Mesenchymal stem cell (in vitro differentiated cells and primary cell): ENCODE measurements around the gene ZRANB1.

Experiments used
- DNase-seq: peaks from one replicate; pipeline ENCODE4 v3.0.0-alpha.2; 2013
- H2AFZ ChIP-seq: one replicate; pipeline ENCODE4 v1.6.1; 2013; ENCODE audit warnings: low read depth, mild to moderate bottlenecking, control low read depth, inconsistent platforms, low read length, moderate library complexity
- H2AK5ac ChIP-seq: 2 replicates; pipeline ENCODE4 v1.6.1; 2013; ENCODE audit warnings: low read length, moderate library complexity, mild to moderate bottlenecking, inconsistent platforms; ENCODE audit not compliant: severe bottlenecking
- H2BK120ac ChIP-seq: one replicate; pipeline ENCODE4 v1.6.1; 2013; ENCODE audit warnings: low read depth, mild to moderate bottlenecking, inconsistent platforms, low read length, moderate library complexity
- H2BK12ac ChIP-seq, 2 experiments: one replicate each; pipeline ENCODE4 v1.6.1; 2013; ENCODE audit warnings: inconsistent platforms in 2 of 2, low read length in 2 of 2, mild to moderate bottlenecking in 2 of 2, moderate library complexity in 2 of 2, control low read depth in 1 of 2
- H2BK15ac ChIP-seq: one replicate; pipeline ENCODE4 v1.6.1; 2013; ENCODE audit warnings: mild to moderate bottlenecking, low read depth, inconsistent platforms; ENCODE audit not compliant: poor library complexity, severe bottlenecking
- H2BK5ac ChIP-seq: 2 replicates; pipeline ENCODE4 v1.6.1; 2013; ENCODE audit warnings: low read depth, mild to moderate bottlenecking, low read length, control low read depth, inconsistent platforms; ENCODE audit not compliant: poor library complexity, severe bottlenecking
- H3K14ac ChIP-seq, 2 experiments: one replicate each; pipeline ENCODE4 v1.6.1; 2013; ENCODE audit warnings: inconsistent platforms in 2 of 2, low read length in 2 of 2, control low read depth in 1 of 2, mild to moderate bottlenecking in 1 of 2, moderate library complexity in 1 of 2
- H3K18ac ChIP-seq, 2 experiments: one replicate each; pipeline ENCODE4 v1.6.1; 2013; ENCODE audit warnings: inconsistent platforms in 2 of 2, low read length in 2 of 2, control low read depth in 1 of 2, low read depth in 1 of 2, mild to moderate bottlenecking in 1 of 2
- H3K23ac ChIP-seq, 2 experiments: one replicate each; pipeline ENCODE4 v1.6.1; 2013; ENCODE audit warnings: inconsistent platforms in 2 of 2, low read length in 2 of 2, mild to moderate bottlenecking in 2 of 2, moderate library complexity in 2 of 2, control low read depth in 1 of 2
- H3K27ac ChIP-seq: 2 replicates; pipeline ENCODE4 v1.5.1; 2013; ENCODE audit warnings: mild to moderate bottlenecking, moderate library complexity, low read length, control low read depth, inconsistent platforms; ENCODE audit not compliant: poor library complexity, severe bottlenecking
- H3K27me3 ChIP-seq, 2 experiments: 2 replicates each; pipeline versions ENCODE4 v1.6.1 to v1.7.0; 2013; ENCODE audit warnings: low read length in 2 of 2, mild to moderate bottlenecking in 2 of 2, moderate library complexity in 2 of 2, control low read depth in 1 of 2, inconsistent platforms in 1 of 2; ENCODE audit not compliant: control insufficient read depth in 1 of 2, insufficient read depth in 1 of 2
- H3K36me3 ChIP-seq, 2 experiments: 2 replicates each; pipeline versions ENCODE4 v1.6.1 to v1.7.0; 2013; ENCODE audit warnings: low read length in 2 of 2, control low read depth in 1 of 2, inconsistent platforms in 1 of 2, low read depth in 1 of 2, mild to moderate bottlenecking in 1 of 2; ENCODE audit not compliant: insufficient read depth in 2 of 2, control insufficient read depth in 1 of 2
- H3K4ac ChIP-seq, 2 experiments: one replicate each; pipeline ENCODE4 v1.6.1; 2013; ENCODE audit warnings: inconsistent platforms in 2 of 2, low read length in 2 of 2, mild to moderate bottlenecking in 2 of 2, moderate library complexity in 2 of 2, control low read depth in 1 of 2, low read depth in 1 of 2
- H3K4me1 ChIP-seq: 2 replicates; pipeline ENCODE4 v1.6.1; 2013; ENCODE audit warnings: low read depth, low read length, control low read depth; ENCODE audit not compliant: control insufficient read depth, insufficient read depth
- H3K4me2 ChIP-seq: 2 replicates; pipeline ENCODE4 v1.6.1; 2013; ENCODE audit warnings: low read length, mild to moderate bottlenecking, inconsistent platforms; ENCODE audit not compliant: poor library complexity, severe bottlenecking
- H3K4me3 ChIP-seq, 2 experiments: 2 replicates each; pipeline versions ENCODE4 v1.5.1 to v1.7.0; 2013; ENCODE audit warnings: low read length in 2 of 2, mild to moderate bottlenecking in 2 of 2, control low read depth in 1 of 2, low read depth in 1 of 2; ENCODE audit not compliant: insufficient read depth in 1 of 2
- H3K79me1 ChIP-seq: replicated peaks from 2 replicates; pipeline ENCODE4 v1.6.1; 2013; ENCODE audit warnings: mild to moderate bottlenecking, control low read depth, low read length, inconsistent platforms; ENCODE audit not compliant: poor library complexity, severe bottlenecking
- H3K9ac ChIP-seq: 2 replicates; pipeline ENCODE4 v1.7.0; 2013; ENCODE audit warnings: mild to moderate bottlenecking, low read length, moderate library complexity
- H3K9me3 ChIP-seq: 2 replicates; pipeline ENCODE4 v1.7.0; 2013; ENCODE audit warnings: mild to moderate bottlenecking, low read length; ENCODE audit not compliant: control insufficient read depth
- H4K8ac ChIP-seq: one replicate; pipeline ENCODE4 v1.6.1; 2013; ENCODE audit warnings: inconsistent platforms, mild to moderate bottlenecking, low read length, moderate library complexity
- H4K91ac ChIP-seq: one replicate; pipeline ENCODE4 v1.6.1; 2013; ENCODE audit warnings: mild to moderate bottlenecking, low read length, inconsistent platforms
- WGBS: methylation state at CpG from one replicate; pipeline ENCODE4 v1.1.7; 2013; ENCODE audit warnings: mixed read lengths; 5-methylcytosine and 5-hydroxymethylcytosine counted together

ZRANB1 gene

DNA sequence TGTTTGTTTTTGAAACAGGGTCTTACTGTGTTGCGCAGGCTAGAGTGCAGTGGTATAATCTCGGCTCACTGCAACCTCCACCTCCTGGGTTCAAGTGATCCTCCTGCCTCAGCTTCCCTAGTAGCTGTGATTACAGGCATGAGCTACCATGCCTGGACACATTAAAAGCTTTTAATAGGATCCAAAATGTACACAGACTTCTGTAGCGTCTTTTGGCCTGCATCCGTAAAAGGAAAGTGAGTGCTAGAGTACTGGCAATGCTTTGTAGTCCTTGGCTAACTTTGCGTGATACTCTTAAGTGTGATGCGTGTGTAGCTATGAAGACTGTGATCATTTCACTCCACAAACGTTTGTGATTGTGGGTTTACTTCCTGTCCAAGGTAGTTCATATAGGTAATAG lies 13.3 kb downstream of the ZRANB1 start:
- no peak overlapping the region for H2BK5ac ChIP-seq
- 97% methylated on average over 5 of the region's 7 CpGs for WGBS
- H3K4ac ChIP-seq: no peak overlapping the region
- H3K79me1 ChIP-seq: peaks cover 14% of the 10 kb centered on the region
- no peaks in the 10 kb centered on the region for H3K9me3 ChIP-seq
- H2BK12ac ChIP-seq: no peak overlapping the region
- no peak overlapping the region for H3K14ac ChIP-seq
- no peak overlapping the region for H2AFZ ChIP-seq
- no peak overlapping the region for H4K91ac ChIP-seq
- H3K23ac ChIP-seq: no peak overlapping the region
- no peak overlapping the region for H2BK15ac ChIP-seq
- no peak overlapping the region for H3K18ac ChIP-seq
- no peak overlapping the region for H3K27ac ChIP-seq
- no peak overlapping the region for H2AK5ac ChIP-seq
- DNase-seq: no peak
- peaks cover 2% of the 10 kb centered on the region for H3K4me1 ChIP-seq
- no peak overlapping the region for H2BK120ac ChIP-seq
- H3K9ac ChIP-seq: peak overlapping the region; percentile 69
- no peak overlapping the region for H4K8ac ChIP-seq
- no peaks in the 10 kb centered on the region for H3K27me3 ChIP-seq
- no peaks in the 10 kb centered on the region for H3K36me3 ChIP-seq
- H3K4me3 ChIP-seq: no peak overlapping the region
- no peak overlapping the region for H3K4me2 ChIP-seq

DNA sequence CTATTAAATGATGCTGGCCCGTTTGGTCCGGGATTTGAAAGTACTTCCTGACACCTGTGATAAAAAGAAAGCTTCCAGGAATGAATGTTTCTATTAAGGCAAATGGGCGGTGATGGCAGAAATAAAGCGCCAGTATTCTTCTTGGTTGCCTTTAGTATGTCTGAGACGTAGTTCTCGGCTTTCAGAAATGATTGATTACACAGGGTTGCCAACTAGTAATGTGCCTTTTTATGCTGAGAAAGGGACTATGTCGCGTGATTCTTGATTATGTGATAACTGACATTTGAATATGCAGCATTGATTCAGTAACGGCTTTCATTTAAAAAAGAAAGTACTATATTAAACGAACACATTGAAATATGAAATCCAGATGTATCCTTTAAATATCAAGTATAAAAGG lies 13.9 kb downstream of the ZRANB1 start:
- no peak overlapping the region for H3K23ac ChIP-seq
- H2BK5ac ChIP-seq: no peak overlapping the region
- H3K36me3 ChIP-seq: no peaks in the 10 kb centered on the region
- H3K4me3 ChIP-seq: peak overlapping the region in 1 of 2 experiments; percentile 55
- no peak overlapping the region for H3K18ac ChIP-seq
- no peak overlapping the region for H2AFZ ChIP-seq
- no peak overlapping the region for H3K14ac ChIP-seq
- H3K79me1 ChIP-seq: peaks cover 12% of the 10 kb centered on the region
- no peak overlapping the region for H4K8ac ChIP-seq
- H3K9ac ChIP-seq: peak overlapping the region; percentile 69
- no peak overlapping the region for H3K4me2 ChIP-seq
- no peak overlapping the region for H2AK5ac ChIP-seq
- H3K4ac ChIP-seq: no peak overlapping the region
- H3K27ac ChIP-seq: no peak overlapping the region
- no peak overlapping the region for H2BK120ac ChIP-seq
- H4K91ac ChIP-seq: no peak overlapping the region
- 95% methylated on average over 8 of the region's 10 CpGs for WGBS
- H2BK12ac ChIP-seq: no peak overlapping the region
- no peaks in the 10 kb centered on the region for H3K27me3 ChIP-seq
- H3K4me1 ChIP-seq: peaks cover 2% of the 10 kb centered on the region
- no peak for DNase-seq
- no peaks in the 10 kb centered on the region for H3K9me3 ChIP-seq
- no peak overlapping the region for H2BK15ac ChIP-seq

- Histone ChIP-seq H2BK12ac (no peak overlapping the region), H3K9ac (no peak overlapping the region), H3K18ac (no peak overlapping the region), H3K27me3 (no peaks in the 10 kb centered on the region), H3K36me3 (no peaks in the 10 kb centered on the region), H2AK5ac (no peak overlapping the region), H3K79me1 (peaks cover 12% of the 10 kb centered on the region), H3K4me1 (peaks cover 3% of the 10 kb centered on the region), H3K14ac (no peak overlapping the region), H2BK120ac (no peak overlapping the region), H4K91ac (no peak overlapping the region), H3K27ac (no peak overlapping the region), H2BK5ac (no peak overlapping the region), H3K4ac (no peak overlapping the region), H4K8ac (no peak overlapping the region), H3K4me2 (no peak overlapping the region), H3K9me3 (no peaks in the 10 kb centered on the region), H3K23ac (no peak overlapping the region), H3K4me3 (no peak overlapping the region), H2BK15ac (no peak overlapping the region), H2AFZ (no peak overlapping the region)
- DNase-seq: no peak
- WGBS: no CpG with 5 or more reads among the region's 1 CpG
These were observed 14.8 kb downstream of the ZRANB1 start for GRCh38 chr10:124956764-124957163.

DNA sequence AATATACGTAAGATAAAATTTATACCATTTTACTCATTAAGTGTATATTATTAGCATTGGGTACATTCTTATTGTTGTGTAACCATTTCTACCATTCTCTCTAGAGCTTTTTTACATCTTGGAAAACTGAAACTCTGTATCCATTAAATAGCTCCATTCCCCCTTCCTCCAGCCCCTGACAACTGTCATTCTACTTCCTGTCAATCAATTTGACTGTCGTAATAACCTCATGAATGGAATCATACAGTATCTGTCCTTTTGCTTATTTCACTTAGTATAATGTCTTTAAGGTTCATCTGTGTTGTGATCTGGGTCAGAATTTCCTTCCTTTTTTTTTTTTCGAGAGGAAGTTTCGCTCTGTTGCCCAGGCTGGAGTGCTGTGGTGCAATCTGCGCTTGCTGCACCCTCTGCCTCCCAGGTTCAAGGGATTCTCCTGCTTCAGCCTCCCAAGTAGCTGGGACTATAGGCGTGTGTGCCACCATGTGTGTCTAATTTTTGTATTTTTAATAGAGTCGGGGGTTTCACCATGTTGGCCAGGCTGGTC lies 15.6 kb downstream of the ZRANB1 start:
- H2AFZ ChIP-seq: no peak overlapping the region

More for the DNA sequence above, 15.6 kb downstream of the ZRANB1 start:
- Histone ChIP-seq H3K27me3 (no peaks in the 10 kb centered on the region), H2AK5ac (no peak overlapping the region), H3K14ac (no peak overlapping the region), H4K8ac (no peak overlapping the region), H3K4me3 (no peak overlapping the region), H3K4me2 (no peak overlapping the region), H4K91ac (no peak overlapping the region), H3K27ac (no peak overlapping the region), H3K4me1 (peaks cover 4% of the 10 kb centered on the region), H2BK5ac (no peak overlapping the region), H3K9me3 (no peaks in the 10 kb centered on the region), H3K79me1 (peaks cover 7% of the 10 kb centered on the region), H3K18ac (no peak overlapping the region), H3K9ac (no peak overlapping the region), H2BK12ac (no peak overlapping the region), H2BK120ac (no peak overlapping the region), H2BK15ac (no peak overlapping the region), H3K23ac (no peak overlapping the region), H3K36me3 (peaks cover 0 to under 1% of the 10 kb centered on the region in 2 experiments), H3K4ac (no peak overlapping the region)
- 96% methylated on average over 5 of the region's 7 CpGs for WGBS
- no peak for DNase-seq
